Measurements from ENCODE around the gene REV3L. TPM values are rescaled to one million over a fixed set of nuclear protein-coding genes. Genes with fewer than 3 reads are reported as not detected.

The REV3L gene
- total RNA-seq, 1 experiment from 2014 or later: 25.3 TPM

GRCh38 chr6:111524735-111525134, 41.7 kb upstream of the REV3L start:
- no peaks in the 10 kb centered on the region for H3F3A ChIP-seq (ENCODE audit: low read length, unreplicated experiment)
- BruUV-seq (replicated peaks): no TSS peak
- no peak overlapping the region for H3K4me2 ChIP-seq (ENCODE audit: low read length)
- H2AFZ ChIP-seq (ENCODE audit: low read length): no peak overlapping the region
- no peaks in the 10 kb centered on the region for H3K36me3 ChIP-seq (ENCODE audit: low read depth, low read length)
- DNase-seq (no peak), ATAC-seq (no peak)
- H3K27ac ChIP-seq (ENCODE audit: low read length): no peak overlapping the region
- H3K4me3 ChIP-seq (ENCODE audit: low read length): no peak overlapping the region
- no peaks in the 10 kb centered on the region for H3K79me2 ChIP-seq (ENCODE audit: low read length)
- POLR2A ChIA-PET (ENCODE audit: unreplicated experiment): no interaction called here
- TF ChIP-seq CTCF (conservative IDR thresholded peaks at IDR 0.05; ENCODE audit: low read depth, low read length): no peak
- no peak for TF ChIP-seq EZH2 (IDR thresholded peaks at IDR 0.05; ENCODE audit: low read length, unreplicated experiment)
- TF ChIP-seq EZH2phosphoT487 (IDR thresholded peaks at IDR 0.05; ENCODE audit: borderline replicate concordance, low read length): no peak
- no peaks in the 10 kb centered on the region for H3K9me3 ChIP-seq (ENCODE audit: low read length)
- H3K27me3 ChIP-seq (ENCODE audit: low read length): no peaks in the 10 kb centered on the region
- intact Hi-C loops (cut with micrococcal nuclease): no loop called here
- H3K4me1 ChIP-seq (ENCODE audit: insufficient read depth, low read length): no peaks in the 10 kb centered on the region
- no peaks in the 10 kb centered on the region for H4K20me1 ChIP-seq (ENCODE audit: low read length)
- CTCF ChIA-PET: no interaction called here
- H3K9me2 ChIP-seq (replicated peaks; ENCODE audit: low read length): no peaks in the 10 kb centered on the region
- no peak overlapping the region for H3K9ac ChIP-seq (ENCODE audit: low read length)

GRCh38 chr6:111524252-111524651, 41.2 kb upstream of the REV3L start:
- no peaks in the 10 kb centered on the region for H3K9me2 ChIP-seq (replicated peaks; ENCODE audit: low read length)
- H3K27ac ChIP-seq (ENCODE audit: low read length): no peak overlapping the region
- no peak overlapping the region for H2AFZ ChIP-seq (ENCODE audit: low read length)
- ChIA-PET CTCF (no interaction called here), POLR2A (ENCODE audit: unreplicated experiment) (no interaction called here)
- no peaks in the 10 kb centered on the region for H3F3A ChIP-seq (ENCODE audit: low read length, unreplicated experiment)
- no peak for ATAC-seq
- H3K36me3 ChIP-seq (ENCODE audit: low read depth, low read length): no peaks in the 10 kb centered on the region
- H3K9ac ChIP-seq (ENCODE audit: low read length): no peak overlapping the region
- no TSS peak for BruUV-seq (replicated peaks)
- no peak for TF ChIP-seq EZH2 (IDR thresholded peaks at IDR 0.05; ENCODE audit: low read length, unreplicated experiment)
- no peak for TF ChIP-seq CTCF (conservative IDR thresholded peaks at IDR 0.05; ENCODE audit: low read depth, low read length)
- H3K79me2 ChIP-seq (ENCODE audit: low read length): no peaks in the 10 kb centered on the region
- no peaks in the 10 kb centered on the region for H3K9me3 ChIP-seq (ENCODE audit: low read length)
- no peak for DNase-seq
- no peaks in the 10 kb centered on the region for H4K20me1 ChIP-seq (ENCODE audit: low read length)
- H3K4me1 ChIP-seq (ENCODE audit: insufficient read depth, low read length): no peaks in the 10 kb centered on the region
- no peak overlapping the region for H3K4me2 ChIP-seq (ENCODE audit: low read length)
- H3K4me3 ChIP-seq (ENCODE audit: low read length): no peak overlapping the region
- no peaks in the 10 kb centered on the region for H3K27me3 ChIP-seq (ENCODE audit: low read length)
- intact Hi-C loops (cut with micrococcal nuclease): no loop called here

- no peaks in the 10 kb centered on the region for H3K36me3 ChIP-seq (ENCODE audit: low read depth, low read length)
- H3K4me2 ChIP-seq (ENCODE audit: low read length): no peak overlapping the region
- H3K27me3 ChIP-seq (ENCODE audit: low read length): no peaks in the 10 kb centered on the region
- intact Hi-C loops (cut with micrococcal nuclease): no loop called here
- no peak overlapping the region for H3K4me3 ChIP-seq (ENCODE audit: low read length)
- no peaks in the 10 kb centered on the region for H3K9me2 ChIP-seq (replicated peaks; ENCODE audit: low read length)
- POLR2A ChIA-PET (ENCODE audit: unreplicated experiment): no interaction called here
- no peaks in the 10 kb centered on the region for H3K4me1 ChIP-seq (ENCODE audit: insufficient read depth, low read length)
- ATAC-seq (no peak), DNase-seq (no peak)
- H3K79me2 ChIP-seq (ENCODE audit: low read length): no peaks in the 10 kb centered on the region
- TF ChIP-seq EZH2 (IDR thresholded peaks at IDR 0.05; ENCODE audit: low read length, unreplicated experiment) (no peak), CTCF (conservative IDR thresholded peaks at IDR 0.05; ENCODE audit: low read depth, low read length) (no peak), EZH2phosphoT487 (IDR thresholded peaks at IDR 0.05; ENCODE audit: borderline replicate concordance, low read length) (no peak)
- no TSS peak for BruUV-seq (replicated peaks)
- H2AFZ ChIP-seq (ENCODE audit: low read length): no peak overlapping the region
- no peak overlapping the region for H3K9ac ChIP-seq (ENCODE audit: low read length)
- no peaks in the 10 kb centered on the region for H4K20me1 ChIP-seq (ENCODE audit: low read length)
- H3K9me3 ChIP-seq (ENCODE audit: low read length): no peaks in the 10 kb centered on the region
- no peaks in the 10 kb centered on the region for H3F3A ChIP-seq (ENCODE audit: low read length, unreplicated experiment)
- no peak overlapping the region for H3K27ac ChIP-seq (ENCODE audit: low read length)
- CTCF ChIA-PET: no interaction called here
These were observed 40.6 kb upstream of the REV3L start for GRCh38 chr6:111523484-111524167.

All from PC-3 (cell line).